ENCODE results near the gene STYXL2. TPM values are rescaled to one million over a fixed set of nuclear protein-coding genes. Genes with fewer than 3 reads are reported as not detected.

The STYXL2 gene
- total RNA-seq, 6 experiments from 2014 or later = not detected

- H3K4me3 Mint-ChIP-seq = no peak overlapping the region
- H3K36me3 Mint-ChIP-seq (ENCODE audit: low read depth) = no peaks in the 10 kb centered on the region
- H3K4me1 Mint-ChIP-seq (ENCODE audit: low read depth) = peaks cover 11% of the 10 kb centered on the region
- TF ChIP-seq CTCF (IDR thresholded peaks at IDR 0.05) = no peak
- H3K27me3 Mint-ChIP-seq (ENCODE audit: insufficient read depth) = peaks cover 13% of the 10 kb centered on the region
- no peaks in the 10 kb centered on the region for H3K9me3 Mint-ChIP-seq
- H3K27ac Mint-ChIP-seq = no peak overlapping the region
- no peak for DNase-seq
Measured at GRCh38 chr1:167135281-167135840, 41.5 kb downstream of the STYXL2 start.

GRCh38 chr1:167136191-167136614 is 42.3 kb downstream of the STYXL2 start:
- no peaks in the 10 kb centered on the region for H3K36me3 Mint-ChIP-seq (ENCODE audit: low read depth)
- no peak for TF ChIP-seq CTCF (IDR thresholded peaks at IDR 0.05)
- H3K4me1 Mint-ChIP-seq (ENCODE audit: low read depth) = peaks cover 11% of the 10 kb centered on the region
- peak; percentile 47 for DNase-seq
- H3K27me3 Mint-ChIP-seq (ENCODE audit: insufficient read depth) = peaks cover 13% of the 10 kb centered on the region
- H3K9me3 Mint-ChIP-seq = no peaks in the 10 kb centered on the region
- no peak overlapping the region for H3K4me3 Mint-ChIP-seq
- H3K27ac Mint-ChIP-seq = no peak overlapping the region

- Mint-ChIP-seq H3K27ac (no peak overlapping the region), H3K4me3 (no peak overlapping the region), H3K4me1 (ENCODE audit: low read depth) (peaks cover 11% of the 10 kb centered on the region), H3K9me3 (no peaks in the 10 kb centered on the region), H3K27me3 (ENCODE audit: insufficient read depth) (peaks cover 12% of the 10 kb centered on the region), H3K36me3 (ENCODE audit: low read depth) (no peaks in the 10 kb centered on the region)
- TF ChIP-seq CTCF (IDR thresholded peaks at IDR 0.05) = no peak
- no peak for DNase-seq
Measured at GRCh38 chr1:167136806-167137205, 42.9 kb downstream of the STYXL2 start.

- no peak for DNase-seq
- Mint-ChIP-seq H3K27me3 (ENCODE audit: insufficient read depth) (peaks cover 10% of the 10 kb centered on the region), H3K27ac (no peak overlapping the region), H3K9me3 (no peaks in the 10 kb centered on the region), H3K4me1 (ENCODE audit: low read depth) (peaks cover 11% of the 10 kb centered on the region), H3K36me3 (ENCODE audit: low read depth) (no peaks in the 10 kb centered on the region), H3K4me3 (no peak overlapping the region)
- no peak for TF ChIP-seq CTCF (IDR thresholded peaks at IDR 0.05)
Measured at GRCh38 chr1:167137332-167137781, 43.5 kb downstream of the STYXL2 start.

- Mint-ChIP-seq H3K36me3 (ENCODE audit: low read depth) (no peaks in the 10 kb centered on the region), H3K27me3 (ENCODE audit: insufficient read depth) (peaks cover 4% of the 10 kb centered on the region), H3K4me1 (ENCODE audit: low read depth) (peaks cover 11% of the 10 kb centered on the region), H3K4me3 (no peak overlapping the region), H3K27ac (no peak overlapping the region), H3K9me3 (no peaks in the 10 kb centered on the region)
- no peak for DNase-seq
- no peak for TF ChIP-seq CTCF (IDR thresholded peaks at IDR 0.05)
Measured at GRCh38 chr1:167137793-167138510, 44.1 kb downstream of the STYXL2 start.

Measured in HFFc6 (cell line).